ENCODE measurements around the gene MYO1A. TPM values are rescaled to one million over a fixed set of nuclear protein-coding genes. Genes with fewer than 3 reads are reported as not detected.

Gene MYO1A
- total and polyA plus RNA-seq, 2 donors (not counting 1 experiment from before 2014, with no cell fraction given) = 0.55 to 1.3 TPM

DNA sequence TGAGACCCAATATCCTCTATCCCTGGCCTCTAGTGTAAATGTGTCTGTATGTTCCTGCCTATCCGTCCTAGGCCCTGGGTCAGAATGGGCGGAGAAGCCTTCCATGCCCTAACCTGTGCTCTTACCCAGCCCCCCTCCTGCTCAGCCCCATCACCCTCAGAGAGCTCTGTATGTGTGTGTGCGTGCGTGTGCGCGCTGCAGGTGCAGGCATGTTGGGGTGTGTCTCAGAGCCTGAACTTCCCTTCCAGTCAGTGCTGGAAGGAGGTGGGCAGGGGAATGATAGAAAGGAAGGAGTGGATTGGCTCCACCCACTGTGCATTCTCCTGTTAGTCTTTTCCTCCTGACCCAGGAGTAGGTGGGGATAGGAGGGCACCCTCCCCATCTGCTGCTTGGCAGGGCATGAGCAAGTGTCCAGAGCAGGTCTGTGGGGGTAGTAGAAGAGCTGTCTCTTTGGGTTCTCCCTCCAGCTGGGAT lies 46.2 kb upstream of the MYO1A start:
- Histone ChIP-seq H3K4me2 (replicated peaks; ENCODE audit: low read depth, low read length, poor library complexity, severe bottlenecking) (no peak overlapping the region), H3K4me1 (ENCODE audit: control insufficient read depth in 2 of 2, insufficient read depth in 2 of 2, low read length in 2 of 2) (peaks cover 19 to 23% of the 10 kb centered on the region in 2 donors), H3K27ac (ENCODE audit: low read length in 2 of 2) (peak overlapping the region in 1 of 2 donors; percentile 13), H2AFZ (ENCODE audit: insufficient read depth, low read depth, low read length, poor library complexity, severe bottlenecking) (no peak overlapping the region), H3K9me3 (ENCODE audit: control extremely low read depth in 1 of 3, control insufficient read depth in 2 of 3, insufficient read depth in 1 of 3, low read length in 2 of 3) (no peaks in the 10 kb centered on the region), H3K27me3 (replicated peaks in 1 of 4; ENCODE audit: control extremely low read depth in 1 of 4, control insufficient read depth in 3 of 4, insufficient read depth in 4 of 4, low read length in 3 of 4) (no peaks in the 10 kb centered on the region), H3K36me3 (replicated peaks in 1 of 2; ENCODE audit: control extremely low read depth in 1 of 2, control insufficient read depth in 1 of 2, extremely low read depth in 1 of 2, insufficient read depth in 2 of 2, low read length in 1 of 2) (peaks cover 2 to 70% of the 10 kb centered on the region in 2 experiments), H3K79me2 (ENCODE audit: control insufficient read depth, insufficient read depth, low read length) (peaks cover 13% of the 10 kb centered on the region), H3K9ac (ENCODE audit: low read length) (no peak overlapping the region), H3K4me3 (ENCODE audit: control extremely low read depth in 1 of 5, extremely low read depth in 1 of 5, insufficient read depth in 1 of 5, low read depth in 2 of 5, low read length in 4 of 5) (no peak overlapping the region), H4K20me1 (ENCODE audit: control insufficient read depth, insufficient read depth, low read length, poor library complexity, severe bottlenecking) (peaks cover 40% of the 10 kb centered on the region)
- no peaks in the 10 kb centered on the region for H3K9me3 Mint-ChIP-seq (ENCODE audit: insufficient read depth)
- no peak for TF ChIP-seq EZH2 (IDR thresholded peaks at IDR 0.05; ENCODE audit: borderline replicate concordance, insufficient read depth, low read depth, low read length, poor library complexity, severe bottlenecking)
- TF ChIP-seq, protein P1, sequence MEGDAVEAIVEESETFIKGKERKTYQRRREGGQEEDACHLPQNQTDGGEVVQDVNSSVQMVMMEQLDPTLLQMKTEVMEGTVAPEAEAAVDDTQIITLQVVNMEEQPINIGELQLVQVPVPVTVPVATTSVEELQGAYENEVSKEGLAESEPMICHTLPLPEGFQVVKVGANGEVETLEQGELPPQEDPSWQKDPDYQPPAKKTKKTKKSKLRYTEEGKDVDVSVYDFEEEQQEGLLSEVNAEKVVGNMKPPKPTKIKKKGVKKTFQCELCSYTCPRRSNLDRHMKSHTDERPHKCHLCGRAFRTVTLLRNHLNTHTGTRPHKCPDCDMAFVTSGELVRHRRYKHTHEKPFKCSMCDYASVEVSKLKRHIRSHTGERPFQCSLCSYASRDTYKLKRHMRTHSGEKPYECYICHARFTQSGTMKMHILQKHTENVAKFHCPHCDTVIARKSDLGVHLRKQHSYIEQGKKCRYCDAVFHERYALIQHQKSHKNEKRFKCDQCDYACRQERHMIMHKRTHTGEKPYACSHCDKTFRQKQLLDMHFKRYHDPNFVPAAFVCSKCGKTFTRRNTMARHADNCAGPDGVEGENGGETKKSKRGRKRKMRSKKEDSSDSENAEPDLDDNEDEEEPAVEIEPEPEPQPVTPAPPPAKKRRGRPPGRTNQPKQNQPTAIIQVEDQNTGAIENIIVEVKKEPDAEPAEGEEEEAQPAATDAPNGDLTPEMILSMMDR (IDR thresholded peaks at IDR 0.05) = no peak
- H3K27ac Mint-ChIP-seq = peak overlapping the region; percentile 68
- WGBS (ENCODE audit: insufficient coverage) = 95% methylated on average over 4 of the region's 6 CpGs
- H3K4me1 Mint-ChIP-seq = peaks cover 50% of the 10 kb centered on the region
- no peaks in the 10 kb centered on the region for H3K27me3 Mint-ChIP-seq
- ATAC-seq (ENCODE audit: low read depth) = no peak
- ChIA-PET POLR2A (interaction anchor here (0.6 to 1.7 kb wide), 3 partner anchors 14 to 887 kb away, joined by 4 to 6 read pairs (median 6); partner anchors contain the start of gene STAT6), CTCF (interaction anchor here (0.6 to 18.5 kb wide), 5 partner anchors 10 to 403 kb away, joined by 3 to 406 read pairs (median 4); partner anchors contain the start of genes NEMP1 and STAT6)
- intact Hi-C loops (cut with micrococcal nuclease) = no loop called here
- peak; percentile 16 for DNase-seq
- no peak overlapping the region for H3K4me3 Mint-ChIP-seq

DNA sequence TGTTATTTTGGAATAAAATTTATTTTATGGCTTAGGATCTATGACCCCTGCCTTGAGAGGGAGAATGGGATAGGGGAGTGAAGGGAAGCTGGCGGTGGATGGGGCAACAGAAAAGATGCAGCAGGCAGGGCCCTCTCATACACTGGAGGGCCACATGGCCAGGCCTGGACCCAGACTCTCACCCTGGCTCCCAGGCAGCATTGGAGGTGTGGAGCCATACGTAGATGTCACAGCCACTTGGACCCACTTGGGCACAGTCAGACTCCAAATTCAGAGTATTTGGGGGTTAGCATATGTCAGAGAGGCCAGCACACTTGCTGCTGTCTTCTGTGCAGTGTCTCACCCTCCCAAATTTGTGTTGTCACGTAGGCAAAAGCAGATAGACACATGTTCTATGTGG lies 45.5 kb upstream of the MYO1A start:
- Histone ChIP-seq H3K36me3 (replicated peaks in 1 of 2; ENCODE audit: control extremely low read depth in 1 of 2, control insufficient read depth in 1 of 2, extremely low read depth in 1 of 2, insufficient read depth in 2 of 2, low read length in 1 of 2) (peaks cover 2 to 66% of the 10 kb centered on the region in 2 experiments), H3K27me3 (replicated peaks in 1 of 4; ENCODE audit: control extremely low read depth in 1 of 4, control insufficient read depth in 3 of 4, insufficient read depth in 4 of 4, low read length in 3 of 4) (no peaks in the 10 kb centered on the region), H3K27ac (ENCODE audit: low read length in 2 of 2) (peak overlapping the region in 1 of 2 donors; percentile 82), H4K20me1 (ENCODE audit: control insufficient read depth, insufficient read depth, low read length, poor library complexity, severe bottlenecking) (peaks cover 40% of the 10 kb centered on the region), H3K9me3 (ENCODE audit: control extremely low read depth in 1 of 3, control insufficient read depth in 2 of 3, insufficient read depth in 1 of 3, low read length in 2 of 3) (no peaks in the 10 kb centered on the region), H3K9ac (ENCODE audit: low read length) (no peak overlapping the region), H3K4me1 (ENCODE audit: control insufficient read depth in 2 of 2, insufficient read depth in 2 of 2, low read length in 2 of 2) (peaks cover 19 to 28% of the 10 kb centered on the region in 2 donors), H3K4me3 (ENCODE audit: control extremely low read depth in 1 of 5, extremely low read depth in 1 of 5, insufficient read depth in 1 of 5, low read depth in 2 of 5, low read length in 4 of 5) (no peak overlapping the region), H3K79me2 (ENCODE audit: control insufficient read depth, insufficient read depth, low read length) (peaks cover 17% of the 10 kb centered on the region), H2AFZ (ENCODE audit: insufficient read depth, low read depth, low read length, poor library complexity, severe bottlenecking) (no peak overlapping the region), H3K4me2 (replicated peaks; ENCODE audit: low read depth, low read length, poor library complexity, severe bottlenecking) (no peak overlapping the region)
- no peak for ATAC-seq (ENCODE audit: low read depth)
- intact Hi-C loops (cut with micrococcal nuclease) = no loop called here
- ChIA-PET CTCF (interaction anchor here (15.0 to 18.5 kb wide), 2 partner anchors 11 to 21 kb away, joined by 246 to 406 read pairs; partner anchors contain the start of genes NEMP1 and STAT6), POLR2A (interaction anchor here (1.6 to 1.7 kb wide), 2 partner anchors 14 to 16 kb away, joined by 4 to 6 read pairs; partner anchors contain the start of gene STAT6)
- TF ChIP-seq EZH2 (IDR thresholded peaks at IDR 0.05; ENCODE audit: borderline replicate concordance, insufficient read depth, low read depth, low read length, poor library complexity, severe bottlenecking) = no peak
- TF ChIP-seq, protein P1 (IDR thresholded peaks at IDR 0.05) = no peak
- peak overlapping the region; percentile 32 for H3K4me3 Mint-ChIP-seq
- H3K9me3 Mint-ChIP-seq (ENCODE audit: insufficient read depth) = no peaks in the 10 kb centered on the region
- WGBS (ENCODE audit: insufficient coverage) = 87% methylated on average over 3 of the region's 3 CpGs
- peaks cover 56% of the 10 kb centered on the region for H3K4me1 Mint-ChIP-seq
- H3K27me3 Mint-ChIP-seq = no peaks in the 10 kb centered on the region
- peak overlapping the region; percentile 68 for H3K27ac Mint-ChIP-seq
- DNase-seq = no peak

Measured in B cell (primary cell).